GM12865 (cell line): ENCODE results near the gene TRAF4.
A peak's percentile ranks its signal among the peaks of the same experiment; 100 is the strongest.

Experiments
- DNase-seq: peaks from one replicate; pipeline ENCODE4 v3.0.0; 2010; ENCODE audit warnings: low read depth
- H3K4me3 ChIP-seq: 2 replicates; pipeline ENCODE4 v1.5.1; 2011; ENCODE audit warnings: mild to moderate bottlenecking, low read depth, low read length, control low read depth
- CTCF ChIP-seq: IDR thresholded peaks from 2 replicates; pipeline ENCODE4 v1.5.1; 2011; ENCODE audit warnings: low read length, control low read depth, low read depth, inconsistent platforms; ENCODE audit not compliant: insufficient read depth; ENCODE audit errors: missing control alignments

The TRAF4 gene

GRCh38 chr17:28747051-28747691, 3.4 kb downstream of the TRAF4 start:
- H3K4me3 ChIP-seq = peak overlapping the region; percentile 98
- no peak for TF ChIP-seq CTCF
- peak; percentile 21 for DNase-seq

GRCh38 chr17:28747801-28748750, 4.3 kb downstream of the TRAF4 start:
- H3K4me3 ChIP-seq = no peak overlapping the region
- DNase-seq = no peak
- TF ChIP-seq CTCF = no peak

DNA sequence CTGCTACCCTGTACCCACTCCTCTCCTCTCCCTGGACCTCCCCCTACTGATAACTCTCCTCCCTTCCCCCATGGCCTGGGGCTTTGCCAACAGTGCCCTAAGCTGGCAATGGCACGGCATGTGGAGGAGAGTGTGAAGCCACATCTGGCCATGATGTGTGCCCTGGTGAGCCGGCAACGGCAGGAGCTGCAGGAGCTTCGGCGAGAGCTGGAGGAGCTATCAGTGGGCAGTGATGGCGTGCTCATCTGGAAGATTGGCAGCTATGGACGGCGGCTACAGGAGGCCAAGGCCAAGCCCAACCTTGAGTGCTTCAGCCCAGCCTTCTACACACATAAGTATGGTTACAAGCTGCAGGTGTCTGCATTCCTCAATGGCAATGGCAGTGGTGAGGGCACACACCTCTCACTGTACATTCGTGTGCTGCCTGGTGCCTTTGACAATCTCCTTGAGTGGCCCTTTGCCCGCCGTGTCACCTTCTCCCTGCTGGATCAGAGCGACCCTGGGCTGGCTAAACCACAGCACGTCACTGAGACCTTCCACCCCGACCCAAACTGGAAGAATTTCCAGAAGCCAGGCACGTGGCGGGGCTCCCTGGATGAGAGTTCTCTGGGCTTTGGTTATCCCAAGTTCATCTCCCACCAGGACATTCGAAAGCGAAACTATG, 5.2 kb downstream of the TRAF4 start:
- TF ChIP-seq CTCF = no peak
- DNase-seq = no peak

DNA sequence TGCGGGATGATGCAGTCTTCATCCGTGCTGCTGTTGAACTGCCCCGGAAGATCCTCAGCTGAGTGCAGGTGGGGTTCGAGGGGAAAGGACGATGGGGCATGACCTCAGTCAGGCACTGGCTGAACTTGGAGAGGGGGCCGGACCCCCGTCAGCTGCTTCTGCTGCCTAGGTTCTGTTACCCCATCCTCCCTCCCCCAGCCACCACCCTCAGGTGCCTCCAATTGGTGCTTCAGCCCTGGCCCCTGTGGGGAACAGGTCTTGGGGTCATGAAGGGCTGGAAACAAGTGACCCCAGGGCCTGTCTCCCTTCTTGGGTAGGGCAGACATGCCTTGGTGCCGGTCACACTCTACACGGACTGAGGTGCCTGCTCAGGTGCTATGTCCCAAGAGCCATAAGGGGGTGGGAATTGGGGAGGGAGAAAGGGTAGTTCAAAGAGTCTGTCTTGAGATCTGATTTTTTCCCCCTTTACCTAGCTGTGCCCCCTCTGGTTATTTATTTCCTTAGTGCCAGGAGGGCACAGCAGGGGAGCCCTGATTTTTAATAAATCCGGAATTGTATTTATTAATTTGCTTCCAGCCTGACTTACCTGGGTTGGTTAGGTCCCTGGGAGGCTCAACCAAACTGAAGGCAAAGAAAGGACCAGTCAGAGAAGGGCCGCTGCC, 5.8 kb downstream of the TRAF4 start:
- H3K4me3 ChIP-seq = no peak overlapping the region
- TF ChIP-seq CTCF = no peak
- peak; percentile 19 for DNase-seq

More for the DNA sequence above, 5.2 kb downstream of the TRAF4 start:
- H3K4me3 ChIP-seq = no peak overlapping the region

GRCh38 chr17:28750178-28751047, 6.6 kb downstream of the TRAF4 start:
- H3K4me3 ChIP-seq = no peak overlapping the region
- DNase-seq = peak; percentile 95
- TF ChIP-seq CTCF = peak; percentile 100
